Thymus (tissue), 11 donors: ENCODE measurements around the gene NCEH1. TPM values are rescaled to one million over a fixed set of nuclear protein-coding genes. Genes with fewer than 3 reads are reported as not detected.

Experiments
- DNase-seq, 9 donors: peaks; one replicate each; pipeline ENCODE4 v3.0.0-alpha.2; 2013; ENCODE audit warnings: low spot score in 9 of 9, low read depth in 6 of 9, missing footprints in 1 of 9
- H3K27ac ChIP-seq, 2 donors: one replicate each; pipeline ENCODE4 v1.5.1; 2013; ENCODE audit warnings: control low read depth in 1 of 2, low read depth in 1 of 2, low read length in 1 of 2, mild to moderate bottlenecking in 1 of 2, moderate library complexity in 1 of 2
- H3K27me3 ChIP-seq, 2 donors: one replicate each; pipeline ENCODE4 v1.5.1; 2013; ENCODE audit warnings: low read length in 1 of 2; ENCODE audit not compliant: control insufficient read depth in 2 of 2, insufficient read depth in 1 of 2
- H3K36me3 ChIP-seq, 2 donors: one replicate each; pipeline ENCODE4 v1.5.1; 2013; ENCODE audit warnings: low read length in 1 of 2, mild to moderate bottlenecking in 1 of 2, moderate library complexity in 1 of 2; ENCODE audit not compliant: control insufficient read depth in 2 of 2, insufficient read depth in 2 of 2
- H3K4me1 ChIP-seq, 2 donors: one replicate each; pipeline ENCODE4 v1.5.1; 2013; ENCODE audit warnings: low read length in 2 of 2; ENCODE audit not compliant: control insufficient read depth in 2 of 2, insufficient read depth in 2 of 2
- H3K4me3 ChIP-seq, 2 donors: one replicate each; pipeline ENCODE4 v1.5.1; 2013; ENCODE audit warnings: low read length in 2 of 2, control low read depth in 1 of 2, mild to moderate bottlenecking in 1 of 2
- H3K9me3 ChIP-seq, 2 donors: one replicate each; pipeline ENCODE4 v1.5.1; 2013; ENCODE audit warnings: low read length in 1 of 2, mild to moderate bottlenecking in 1 of 2; ENCODE audit not compliant: control insufficient read depth in 2 of 2, insufficient read depth in 1 of 2
- WGBS: extraction: QIAGEN DNeasy Blood & Tissue Kit; methylation state at CpG from one replicate; pipeline ENCODE4 v1.1.7; 2013; 5-methylcytosine and 5-hydroxymethylcytosine counted together
- polyA plus RNA-seq: library from polyadenylated mRNA; stranded (reverse); fragments of 200-250 nt; gene quantifications from one replicate; pipeline ENCODE4 v1.2.3, GENCODE V29; 2013
- total RNA-seq: library from RNA; stranded (reverse); fragments of 120-200 nt; gene quantifications from one replicate; pipeline ENCODE4 v1.2.4, GENCODE V29; 2013
- donor health status: healthy.

NCEH1 gene
- total and polyA plus RNA-seq, 2 donors: 3.0 to 4.4 TPM

DNA sequence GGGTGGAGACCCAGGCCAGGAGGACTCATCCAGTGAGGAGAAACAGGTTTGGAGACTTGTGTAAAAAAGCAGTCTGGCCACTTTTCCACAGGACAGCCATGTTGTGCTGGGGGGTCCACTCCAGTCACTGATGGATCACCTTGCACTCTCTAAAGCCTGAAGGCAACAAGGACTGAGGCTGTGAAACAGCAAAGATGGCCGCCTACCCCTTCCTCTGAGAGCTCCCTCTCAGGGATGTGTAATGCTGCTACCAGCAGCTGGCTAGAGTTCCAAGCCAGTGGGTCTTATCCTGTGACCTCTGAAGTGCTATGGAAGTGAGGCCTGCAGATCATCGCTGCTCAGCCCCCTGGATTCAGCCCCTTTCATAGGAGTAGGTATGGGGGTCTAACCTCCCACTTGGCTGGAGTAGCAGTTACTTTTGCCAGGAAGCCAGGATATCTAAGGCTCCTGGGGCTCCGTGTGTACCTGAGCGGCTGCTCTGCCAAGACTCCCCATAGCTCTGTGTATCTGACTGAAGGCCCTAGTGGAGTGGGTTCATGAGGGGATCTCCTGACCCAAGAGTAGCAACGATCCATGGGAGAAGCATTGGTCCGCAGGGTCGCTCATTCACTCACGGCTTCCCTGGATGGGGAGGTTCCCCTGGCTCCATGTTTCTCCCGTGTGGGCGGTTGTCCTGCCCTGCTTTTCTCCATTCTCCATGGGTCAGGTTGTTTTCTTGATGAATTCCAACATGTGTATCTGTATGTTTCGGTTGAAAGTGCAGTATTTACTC lies 117.8 kb downstream of the NCEH1 start:
- H3K4me1 ChIP-seq: peaks cover 11 to 31% of the 10 kb centered on the region in 2 donors
- DNase-seq: peak in 1 of 9 donors; percentile 29

DNA sequence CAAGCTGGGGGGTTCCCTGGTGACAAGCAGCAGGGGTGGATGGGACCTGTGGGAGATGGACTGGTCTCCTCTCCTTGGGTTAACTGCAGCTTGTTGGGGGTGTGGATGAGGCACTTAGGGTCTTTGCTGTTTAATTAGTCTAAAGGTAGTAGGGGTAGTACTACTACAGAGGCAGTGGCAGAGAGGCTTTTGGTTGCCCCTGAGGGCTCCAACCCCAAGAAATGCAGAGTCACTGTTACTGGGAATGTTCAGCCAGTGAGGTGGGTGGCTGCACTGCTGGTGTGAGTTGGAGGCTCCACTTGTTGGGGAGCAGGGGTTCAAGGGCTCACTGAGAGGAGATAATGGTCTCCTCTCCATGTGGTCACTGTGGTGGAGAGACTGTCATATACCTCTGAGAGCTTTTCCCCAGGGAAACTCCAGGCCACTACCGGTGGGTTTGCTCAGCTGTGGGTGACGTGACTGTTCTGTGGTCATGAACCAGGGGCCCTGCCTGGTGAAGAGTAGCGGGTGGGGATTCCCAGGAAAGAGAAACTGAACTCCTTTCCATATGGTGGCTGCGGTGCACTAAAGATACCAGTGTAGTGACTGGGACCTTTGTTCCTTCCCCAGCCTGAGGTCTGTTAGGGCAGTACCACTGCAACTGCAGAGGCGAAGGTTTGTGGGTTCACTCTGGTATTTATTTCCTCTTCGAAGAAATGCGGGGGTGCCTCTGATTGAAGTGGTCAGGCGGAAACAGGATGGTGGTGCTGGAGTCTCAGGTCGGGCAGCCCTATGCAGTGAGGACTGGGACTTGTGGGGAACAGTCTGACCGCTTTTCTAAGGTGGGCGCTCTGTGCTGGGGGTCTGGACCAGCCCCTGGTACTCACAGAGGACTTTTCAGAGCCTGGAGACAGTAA lies 118.7 kb downstream of the NCEH1 start:
- Histone ChIP-seq H3K27me3 (no peaks in the 10 kb centered on the region), H3K36me3 (no peaks in the 10 kb centered on the region), H3K4me1 (peaks cover 11 to 31% of the 10 kb centered on the region in 2 donors), H3K9me3 (peaks cover 0 to 2% of the 10 kb centered on the region in 2 donors), H3K27ac (peak overlapping the region in 1 of 2 donors; percentile 58), H3K4me3 (no peak overlapping the region)
- 11% methylated on average over 11 of the region's 11 CpGs for WGBS
- peak in 4 of 9 donors; percentile 23 to 71 (median 40) for DNase-seq

More for the DNA sequence above, 117.8 kb downstream of the NCEH1 start:
- H3K9me3 ChIP-seq: peaks cover 0 to 2% of the 10 kb centered on the region in 2 donors
- H3K27ac ChIP-seq: no peak overlapping the region
- WGBS: 98% methylated on average over 11 of the region's 11 CpGs
- no peaks in the 10 kb centered on the region for H3K27me3 ChIP-seq
- H3K4me3 ChIP-seq: no peak overlapping the region
- no peaks in the 10 kb centered on the region for H3K36me3 ChIP-seq

DNA sequence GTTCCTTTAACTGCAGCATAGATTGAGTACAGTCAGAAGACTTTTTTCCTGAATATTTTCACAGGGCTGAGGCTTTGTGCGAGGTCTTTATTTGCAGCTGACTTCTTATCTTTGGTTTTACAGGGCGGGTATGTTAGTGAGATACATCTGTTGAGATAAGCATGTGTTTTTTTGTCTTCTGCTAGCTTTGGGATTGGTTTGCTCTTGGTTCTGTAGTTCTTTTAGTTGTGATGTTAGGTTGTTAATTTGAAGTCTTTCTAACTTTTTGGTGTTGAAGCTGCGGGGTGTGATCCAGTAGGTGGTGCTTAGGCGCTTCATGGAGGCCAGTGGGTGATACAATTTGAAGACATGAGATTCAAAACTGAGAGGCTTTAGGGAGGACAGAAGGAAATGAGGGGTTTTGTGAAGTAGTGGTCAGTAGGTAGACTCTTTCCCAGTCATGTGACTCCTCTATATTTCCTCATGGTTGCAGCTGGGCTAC lies 119.7 kb downstream of the NCEH1 start:
- Histone ChIP-seq H3K36me3 (no peaks in the 10 kb centered on the region), H3K27ac (peak overlapping the region in 1 of 2 donors; percentile 58), H3K27me3 (no peaks in the 10 kb centered on the region), H3K4me3 (no peak overlapping the region), H3K4me1 (peaks cover 11 to 31% of the 10 kb centered on the region in 2 donors), H3K9me3 (peaks cover 0 to 2% of the 10 kb centered on the region in 2 donors)
- DNase-seq: peak in 1 of 9 donors; percentile 42
- 40% methylated on average over 4 of the region's 4 CpGs for WGBS

DNA sequence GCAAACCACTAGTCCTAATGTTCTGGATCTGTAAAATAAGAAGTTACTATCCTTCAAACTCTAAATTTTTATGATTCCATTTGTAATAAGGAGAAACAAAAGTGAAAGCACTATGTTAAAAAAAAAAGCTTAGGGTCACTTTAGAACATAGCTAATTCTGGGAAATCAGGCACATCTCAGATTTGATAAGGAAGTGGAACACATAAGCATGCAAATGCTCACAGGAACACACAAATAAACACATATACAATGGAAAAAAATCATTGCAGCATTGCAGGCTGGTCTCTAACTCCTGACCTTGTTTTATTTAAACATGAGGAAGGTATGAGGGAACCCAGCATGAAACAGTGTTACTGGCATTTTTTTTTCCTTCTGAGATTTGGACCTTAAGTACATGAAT lies 124.4 kb downstream of the NCEH1 start:
- H3K4me3 ChIP-seq: no peak overlapping the region

DNA sequence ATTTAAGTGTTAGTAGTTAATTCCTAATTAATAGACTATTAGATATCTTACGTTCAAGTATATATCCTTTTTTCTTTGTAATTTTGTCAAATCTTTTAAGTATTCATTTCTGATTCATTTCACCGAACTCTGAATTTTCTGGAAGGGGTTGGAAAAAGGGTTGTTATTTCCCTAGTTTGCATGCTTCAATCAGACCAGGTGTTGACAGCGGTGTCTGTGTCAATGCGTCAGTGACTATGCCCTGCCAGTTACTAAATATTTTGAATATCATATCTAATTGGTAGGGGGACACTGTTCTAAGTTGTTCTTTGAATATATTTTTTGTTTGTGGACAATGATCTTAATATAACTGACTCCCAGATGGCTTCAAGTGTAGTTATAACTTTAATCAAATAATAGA lies 124.9 kb downstream of the NCEH1 start:
- no peak for DNase-seq
- Histone ChIP-seq H3K9me3 (no peaks in the 10 kb centered on the region), H3K27ac (peak overlapping the region in 1 of 2 donors; percentile 31), H3K4me3 (no peak overlapping the region), H3K27me3 (no peaks in the 10 kb centered on the region), H3K4me1 (peaks cover 0 to 2% of the 10 kb centered on the region in 2 donors), H3K36me3 (no peaks in the 10 kb centered on the region)
- WGBS: 94% methylated on average over 4 of the region's 4 CpGs

More for the DNA sequence above, 124.4 kb downstream of the NCEH1 start:
- peak in 1 of 9 donors; percentile 31 for DNase-seq
- Histone ChIP-seq H3K27ac (peak overlapping the region in 1 of 2 donors; percentile 27), H3K36me3 (no peaks in the 10 kb centered on the region), H3K4me1 (peaks cover under 1 to 6% of the 10 kb centered on the region in 2 donors), H3K9me3 (no peaks in the 10 kb centered on the region), H3K27me3 (no peaks in the 10 kb centered on the region)

DNA sequence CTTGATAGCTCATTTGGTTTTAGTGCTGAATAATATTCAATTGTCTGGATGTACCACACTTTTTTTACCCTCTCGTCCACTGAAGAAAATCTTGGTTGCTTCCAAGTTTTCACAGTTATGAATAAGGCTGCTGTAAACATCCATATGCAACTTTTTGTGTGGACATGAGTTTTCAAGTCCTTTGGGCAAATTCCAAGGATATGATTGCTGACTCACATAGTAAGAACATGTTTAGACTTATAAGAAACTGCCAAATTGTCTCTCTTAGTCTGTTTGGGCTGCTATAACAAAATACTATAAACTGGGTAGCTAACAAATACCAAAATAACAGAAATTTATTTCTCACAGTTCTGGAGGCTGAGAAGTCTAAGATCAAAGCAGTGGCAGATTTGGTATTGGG lies 128.2 kb downstream of the NCEH1 start:
- H3K27me3 ChIP-seq: no peaks in the 10 kb centered on the region
- no peaks in the 10 kb centered on the region for H3K36me3 ChIP-seq
- no peaks in the 10 kb centered on the region for H3K9me3 ChIP-seq
- no peak overlapping the region for H3K4me3 ChIP-seq
- no peak for DNase-seq
- no peak overlapping the region for H3K27ac ChIP-seq
- H3K4me1 ChIP-seq: peaks cover 0 to 23% of the 10 kb centered on the region in 2 donors
- 94% methylated on average over 1 of the region's 1 CpG for WGBS

DNA sequence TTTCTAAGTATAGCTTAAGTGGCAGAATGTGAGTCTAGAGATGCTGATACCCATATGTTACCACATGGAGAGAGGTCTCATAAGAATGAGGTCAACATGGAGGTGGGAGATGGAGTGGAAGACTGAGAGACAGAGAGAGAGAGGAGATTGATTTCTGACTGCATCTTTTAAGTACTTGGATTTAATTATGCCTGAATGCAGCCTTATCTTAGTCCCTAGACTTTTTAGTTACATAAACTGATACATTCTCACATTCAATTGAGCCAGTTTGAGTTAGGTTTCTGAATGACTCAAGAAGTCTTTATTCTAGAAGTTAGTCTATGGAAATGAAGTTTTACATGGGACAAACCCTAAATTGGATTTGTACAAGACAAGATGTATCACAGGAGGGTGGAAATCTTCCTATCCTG lies 129.1 kb downstream of the NCEH1 start:
- Histone ChIP-seq H3K4me3 (no peak overlapping the region), H3K27ac (no peak overlapping the region), H3K9me3 (no peaks in the 10 kb centered on the region), H3K27me3 (no peaks in the 10 kb centered on the region), H3K4me1 (peaks cover 0 to 23% of the 10 kb centered on the region in 2 donors), H3K36me3 (no peaks in the 10 kb centered on the region)
- no peak for DNase-seq

DNA sequence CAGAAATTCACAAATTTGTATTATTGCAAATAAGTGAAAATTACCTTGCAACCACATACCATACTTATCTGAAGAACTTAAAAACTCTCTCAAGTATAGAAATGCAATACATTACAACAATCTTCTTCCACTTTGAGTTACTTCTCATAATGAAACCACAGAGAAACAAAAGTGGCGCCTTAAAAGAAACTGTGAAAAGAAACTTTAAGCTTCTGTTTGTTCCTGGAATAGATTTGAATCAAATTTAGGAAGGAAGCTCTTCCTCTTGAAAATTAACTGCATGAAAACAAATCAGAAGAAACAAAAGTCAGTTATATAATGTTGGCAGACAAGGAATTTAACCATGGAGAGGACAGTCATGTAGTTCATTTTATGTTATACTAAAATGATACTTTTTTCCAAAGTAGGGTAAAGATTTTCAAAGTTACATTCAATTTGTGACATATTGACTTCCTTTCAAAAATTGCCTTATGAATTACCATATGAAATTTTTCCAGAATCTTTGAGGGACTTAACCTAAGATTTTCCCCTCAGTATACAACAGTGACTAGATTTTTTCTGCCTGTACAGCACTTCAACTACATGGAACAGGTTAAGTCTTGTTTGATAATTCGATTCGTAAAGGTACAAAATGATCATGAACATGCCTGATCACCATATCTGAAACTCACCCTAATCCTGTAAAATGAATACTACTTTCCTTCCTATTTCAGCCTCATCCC lies 130.0 kb downstream of the NCEH1 start:
- H3K9me3 ChIP-seq: no peaks in the 10 kb centered on the region
- no peaks in the 10 kb centered on the region for H3K27me3 ChIP-seq
- peaks cover 0 to 23% of the 10 kb centered on the region in 2 donors for H3K4me1 ChIP-seq
- H3K4me3 ChIP-seq: no peak overlapping the region
- peak overlapping the region; percentile 46 to 59 for H3K27ac ChIP-seq
- peak in 2 of 9 donors; percentile 21 to 66 for DNase-seq
- H3K36me3 ChIP-seq: no peaks in the 10 kb centered on the region
- WGBS: 62% methylated on average over 3 of the region's 3 CpGs
